Measurements from ENCODE around the gene DPT. TPM values are rescaled to one million over a fixed set of nuclear protein-coding genes. Genes with fewer than 3 reads are reported as not detected.

The DPT gene
- total RNA-seq, 3 donors from 2014 or later = not detected

GRCh38 chr1:168755800-168756418, 26.9 kb upstream of the DPT start:
- no peaks in the 10 kb centered on the region for H3K9me3 Mint-ChIP-seq
- H3K4me3 Mint-ChIP-seq = no peak overlapping the region
- DNase-seq (no peak), ATAC-seq (no peak)
- H3K4me1 Mint-ChIP-seq (ENCODE audit: low read depth) = peaks cover 2% of the 10 kb centered on the region
- peaks cover 23% of the 10 kb centered on the region for H3K27me3 Mint-ChIP-seq (ENCODE audit: low read depth)
- H3K36me3 Mint-ChIP-seq (ENCODE audit: insufficient read depth) = no peaks in the 10 kb centered on the region

DNA sequence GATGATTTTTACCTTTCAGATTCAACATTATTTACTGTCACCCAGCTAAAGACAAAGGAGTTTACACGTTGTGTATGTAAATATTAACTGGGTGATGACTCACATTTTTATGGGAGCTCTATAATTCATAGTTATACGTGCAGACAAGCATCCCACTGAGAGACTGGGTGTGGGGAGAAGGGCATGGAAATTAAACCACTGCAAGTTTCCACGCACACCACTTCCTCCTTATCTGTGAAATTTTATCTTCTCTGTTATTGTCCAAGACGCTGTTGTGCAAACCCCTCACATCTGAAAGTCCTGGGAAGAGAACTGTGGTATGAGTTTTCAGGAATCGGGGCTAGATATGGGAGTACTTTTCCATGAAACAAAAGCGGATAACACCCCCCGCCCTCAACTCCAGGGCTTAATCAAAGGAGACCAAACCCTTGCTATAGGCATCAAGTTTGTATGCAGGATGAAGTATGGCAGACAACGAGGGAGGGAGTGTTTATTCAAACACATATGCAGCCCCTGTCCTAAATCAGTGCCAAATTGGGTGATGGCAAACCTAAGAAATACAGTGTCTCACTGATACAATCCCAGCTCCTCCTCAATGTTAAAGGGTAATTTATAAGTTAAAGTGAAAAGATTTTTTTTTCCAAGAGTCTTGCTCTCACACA, 23.3 kb upstream of the DPT start:
- Mint-ChIP-seq H3K4me3 (no peak overlapping the region), H3K4me1 (ENCODE audit: low read depth) (peaks cover 2% of the 10 kb centered on the region), H3K36me3 (ENCODE audit: insufficient read depth) (no peaks in the 10 kb centered on the region), H3K27me3 (ENCODE audit: low read depth) (peaks cover 23% of the 10 kb centered on the region), H3K9me3 (no peaks in the 10 kb centered on the region)
- ATAC-seq (no peak), DNase-seq (no peak)

- peaks cover 23% of the 10 kb centered on the region for H3K27me3 Mint-ChIP-seq (ENCODE audit: low read depth)
- ATAC-seq (no peak), DNase-seq (no peak)
- no peak overlapping the region for H3K4me3 Mint-ChIP-seq
- no peaks in the 10 kb centered on the region for H3K9me3 Mint-ChIP-seq
- H3K36me3 Mint-ChIP-seq (ENCODE audit: insufficient read depth) = no peaks in the 10 kb centered on the region
- peaks cover 2% of the 10 kb centered on the region for H3K4me1 Mint-ChIP-seq (ENCODE audit: low read depth)
Observed at GRCh38 chr1:168751195-168751650, 22.2 kb upstream of the DPT start.

DNA sequence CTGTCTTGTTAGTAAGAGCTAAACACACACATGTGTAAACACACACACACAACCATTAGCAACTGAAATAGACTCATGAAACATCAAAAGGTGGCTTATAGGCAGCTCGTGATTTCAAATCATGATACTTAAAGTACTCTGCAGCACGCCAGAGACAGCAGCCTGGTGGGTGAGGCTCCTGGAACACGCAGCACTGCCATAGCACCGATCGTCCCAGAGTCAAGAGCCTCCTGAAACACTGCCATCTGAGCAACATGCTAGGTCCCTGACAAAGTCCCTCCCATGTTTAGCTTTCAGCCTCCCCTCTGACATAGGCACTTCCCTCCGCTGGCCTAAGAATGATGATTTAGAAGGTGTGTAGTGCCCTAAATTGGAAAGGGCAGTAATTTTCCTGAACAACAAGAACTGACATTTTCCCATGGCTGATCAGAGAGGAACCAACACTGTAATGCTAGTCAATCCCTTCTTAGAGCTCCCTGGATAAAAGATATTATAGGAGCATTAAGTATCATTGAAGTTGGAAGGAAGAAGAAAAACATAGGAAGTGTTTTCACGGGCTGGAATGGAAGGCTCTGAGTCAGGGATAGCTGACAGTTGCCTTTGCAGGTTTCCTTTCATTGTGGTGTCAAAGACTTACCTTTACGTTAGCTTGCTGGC, 14.1 kb upstream of the DPT start:
- ATAC-seq = no peak
- no peaks in the 10 kb centered on the region for H3K9me3 Mint-ChIP-seq
- H3K36me3 Mint-ChIP-seq (ENCODE audit: insufficient read depth) = no peaks in the 10 kb centered on the region

DNA sequence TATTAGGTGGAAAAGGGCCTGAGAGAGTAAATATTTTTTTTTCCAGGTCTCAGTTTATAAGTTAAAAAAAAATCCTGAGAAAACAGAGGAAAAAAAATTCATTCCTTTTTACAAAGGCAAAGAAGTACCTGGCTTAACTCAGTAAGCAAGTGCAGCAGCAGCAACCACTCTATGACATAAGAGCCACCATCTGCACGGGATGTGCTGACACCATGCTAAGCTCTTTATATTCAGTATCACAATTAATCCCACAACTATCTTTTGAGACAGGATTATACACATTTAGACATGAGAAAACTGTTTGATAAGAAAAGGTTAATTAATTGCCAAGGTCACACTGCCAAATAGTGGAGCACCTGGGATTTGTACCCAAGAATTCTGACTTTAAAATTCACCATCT, 13.4 kb upstream of the DPT start:
- Mint-ChIP-seq H3K27me3 (ENCODE audit: low read depth) (peaks cover 3% of the 10 kb centered on the region), H3K36me3 (ENCODE audit: insufficient read depth) (no peaks in the 10 kb centered on the region), H3K9me3 (no peaks in the 10 kb centered on the region), H3K4me3 (no peak overlapping the region), H3K4me1 (ENCODE audit: low read depth) (no peaks in the 10 kb centered on the region)
- ATAC-seq = no peak
- DNase-seq = no peak

More for the DNA sequence above, 14.1 kb upstream of the DPT start:
- no peak overlapping the region for H3K4me3 Mint-ChIP-seq
- H3K27me3 Mint-ChIP-seq (ENCODE audit: low read depth) = peaks cover 3% of the 10 kb centered on the region
- no peak for DNase-seq
- no peaks in the 10 kb centered on the region for H3K4me1 Mint-ChIP-seq (ENCODE audit: low read depth)

DNA sequence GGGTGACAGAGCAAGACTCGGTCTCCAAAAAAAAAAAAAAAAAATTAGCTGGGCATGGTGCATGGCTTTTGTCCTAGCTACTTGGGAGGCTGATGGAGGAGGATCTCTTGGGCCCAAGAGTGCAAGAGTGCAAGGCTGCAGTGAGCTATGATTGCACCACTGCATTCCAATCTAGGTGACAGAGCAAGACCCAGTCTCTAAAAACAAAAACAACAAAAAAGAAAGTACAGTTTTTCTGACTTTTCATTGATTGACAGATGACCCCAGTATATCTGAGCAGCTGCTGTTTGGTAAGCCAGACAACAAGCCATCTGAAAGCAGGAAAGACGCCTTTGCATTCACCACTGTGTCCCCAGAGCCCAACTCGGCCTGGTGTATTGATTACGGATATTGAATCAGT, 10.9 kb upstream of the DPT start:
- H3K36me3 Mint-ChIP-seq (ENCODE audit: insufficient read depth) = no peaks in the 10 kb centered on the region

GRCh38 chr1:168736520-168736919, 7.5 kb upstream of the DPT start:
- H3K4me1 Mint-ChIP-seq (ENCODE audit: low read depth) = no peaks in the 10 kb centered on the region
- ATAC-seq = no peak
- no peaks in the 10 kb centered on the region for H3K9me3 Mint-ChIP-seq
- peaks cover 5% of the 10 kb centered on the region for H3K27me3 Mint-ChIP-seq (ENCODE audit: low read depth)
- H3K4me3 Mint-ChIP-seq = no peak overlapping the region
- H3K36me3 Mint-ChIP-seq (ENCODE audit: insufficient read depth) = no peaks in the 10 kb centered on the region
- no peak for DNase-seq

More for the DNA sequence above, 10.9 kb upstream of the DPT start:
- Mint-ChIP-seq H3K27me3 (ENCODE audit: low read depth) (peaks cover 3% of the 10 kb centered on the region), H3K4me3 (no peak overlapping the region), H3K9me3 (no peaks in the 10 kb centered on the region), H3K4me1 (ENCODE audit: low read depth) (no peaks in the 10 kb centered on the region)
- ATAC-seq = no peak
- DNase-seq = no peak

GRCh38 chr1:168735974-168736373, 7.0 kb upstream of the DPT start:
- Mint-ChIP-seq H3K4me1 (ENCODE audit: low read depth) (no peaks in the 10 kb centered on the region), H3K27me3 (ENCODE audit: low read depth) (peaks cover 5% of the 10 kb centered on the region), H3K9me3 (no peaks in the 10 kb centered on the region), H3K36me3 (ENCODE audit: insufficient read depth) (no peaks in the 10 kb centered on the region), H3K4me3 (no peak overlapping the region)
- DNase-seq = no peak
- no peak for ATAC-seq

DNA sequence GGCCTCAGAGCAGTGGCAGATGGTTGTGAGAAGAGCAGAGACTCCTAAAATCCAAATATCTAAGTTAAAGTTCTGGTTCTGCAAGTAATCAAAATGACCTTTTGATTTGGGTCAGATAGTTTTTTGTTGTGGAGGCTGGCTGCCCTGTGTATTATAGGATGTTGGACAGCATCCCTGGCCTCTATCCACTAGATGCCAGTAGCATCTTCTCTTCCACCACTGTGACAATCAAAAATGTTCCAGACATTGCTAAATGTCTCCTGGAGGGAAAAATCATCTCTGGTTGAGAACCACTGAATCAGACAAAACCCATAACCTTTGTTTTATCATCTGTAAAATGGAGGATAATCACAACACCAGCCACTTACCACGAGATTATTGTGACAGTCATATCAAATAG, 5.9 kb upstream of the DPT start:
- ATAC-seq = no peak
- no peak for DNase-seq
- H3K4me1 Mint-ChIP-seq (ENCODE audit: low read depth) = no peaks in the 10 kb centered on the region
- H3K9me3 Mint-ChIP-seq = no peaks in the 10 kb centered on the region
- H3K36me3 Mint-ChIP-seq (ENCODE audit: insufficient read depth) = no peaks in the 10 kb centered on the region
- H3K27me3 Mint-ChIP-seq (ENCODE audit: low read depth) = peaks cover 5% of the 10 kb centered on the region
- H3K4me3 Mint-ChIP-seq = no peak overlapping the region

DNA sequence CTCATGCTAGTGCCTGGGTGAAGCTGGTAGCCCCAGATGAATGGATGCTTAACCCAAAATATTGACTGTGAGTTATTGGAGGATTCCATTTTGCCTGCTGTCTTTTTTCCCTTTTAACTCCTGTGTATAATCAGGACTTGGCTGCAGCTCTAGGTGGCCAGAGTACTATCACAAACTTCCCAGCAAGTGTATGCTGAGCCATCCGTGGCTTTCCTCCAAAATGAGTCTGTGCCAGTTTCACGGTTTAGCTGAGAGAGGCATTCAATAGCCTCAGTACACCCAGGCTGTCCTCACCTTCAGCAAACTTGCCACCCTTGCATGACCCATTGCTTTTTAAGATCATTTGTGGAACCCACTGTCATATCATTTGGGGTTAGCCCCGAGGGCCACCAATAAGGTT, 5.3 kb upstream of the DPT start:
- H3K9me3 Mint-ChIP-seq = no peaks in the 10 kb centered on the region
- DNase-seq = no peak
- no peaks in the 10 kb centered on the region for H3K4me1 Mint-ChIP-seq (ENCODE audit: low read depth)
- no peak for ATAC-seq
- H3K4me3 Mint-ChIP-seq = no peak overlapping the region
- no peaks in the 10 kb centered on the region for H3K36me3 Mint-ChIP-seq (ENCODE audit: insufficient read depth)
- H3K27me3 Mint-ChIP-seq (ENCODE audit: low read depth) = peaks cover 5% of the 10 kb centered on the region

DNA sequence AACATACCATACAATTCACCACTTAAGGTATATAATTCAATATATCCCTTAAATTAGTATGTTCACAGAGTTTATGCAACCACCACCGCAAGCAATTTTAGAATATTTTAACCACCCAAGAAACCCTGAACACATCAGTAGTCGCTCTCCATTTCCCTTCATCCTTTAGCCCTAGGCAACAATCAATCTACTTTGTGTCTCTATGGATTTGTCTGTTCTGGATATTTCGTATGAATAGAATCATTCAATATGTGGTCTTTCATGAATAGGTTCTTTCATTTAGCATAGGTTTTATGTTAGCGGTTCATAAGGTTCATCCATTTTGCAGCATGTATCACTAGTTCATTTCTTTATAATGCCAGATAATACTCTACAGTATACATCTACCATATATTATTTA, 4.2 kb upstream of the DPT start:
- H3K27me3 Mint-ChIP-seq (ENCODE audit: low read depth) = peaks cover 5% of the 10 kb centered on the region
- no peaks in the 10 kb centered on the region for H3K36me3 Mint-ChIP-seq (ENCODE audit: insufficient read depth)
- H3K4me1 Mint-ChIP-seq (ENCODE audit: low read depth) = no peaks in the 10 kb centered on the region
- H3K4me3 Mint-ChIP-seq = no peak overlapping the region
- H3K9me3 Mint-ChIP-seq = no peaks in the 10 kb centered on the region
- no peak for DNase-seq
- ATAC-seq = no peak

DNA sequence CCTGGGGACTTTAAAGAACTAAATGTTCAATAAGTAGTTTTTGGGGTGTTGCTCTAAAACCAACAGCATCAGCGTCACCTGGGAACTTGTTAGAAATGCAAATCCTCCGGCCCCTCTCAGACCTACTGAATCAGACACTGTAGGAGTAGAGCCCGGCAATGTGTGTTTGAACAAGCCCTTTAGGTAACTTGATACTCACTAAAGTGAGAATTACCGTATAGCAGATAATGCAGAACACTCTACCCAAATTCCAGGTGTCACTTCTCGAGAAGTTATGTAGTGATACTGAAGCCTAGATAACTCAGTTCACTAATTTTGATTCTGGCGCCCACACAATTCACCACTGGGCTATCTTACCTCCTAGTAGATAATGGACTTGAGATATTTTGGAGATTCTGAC, 3.7 kb upstream of the DPT start:
- peaks cover 5% of the 10 kb centered on the region for H3K4me1 Mint-ChIP-seq (ENCODE audit: low read depth)
- no peak overlapping the region for H3K4me3 Mint-ChIP-seq
- peaks cover 5% of the 10 kb centered on the region for H3K27me3 Mint-ChIP-seq (ENCODE audit: low read depth)
- H3K36me3 Mint-ChIP-seq (ENCODE audit: insufficient read depth) = no peaks in the 10 kb centered on the region
- ATAC-seq (no peak), DNase-seq (no peak)
- H3K9me3 Mint-ChIP-seq = no peaks in the 10 kb centered on the region

GRCh38 chr1:168731244-168731953, 2.4 kb upstream of the DPT start:
- Mint-ChIP-seq H3K9me3 (no peaks in the 10 kb centered on the region), H3K27me3 (ENCODE audit: low read depth) (peaks cover 5% of the 10 kb centered on the region), H3K4me3 (no peak overlapping the region), H3K36me3 (ENCODE audit: insufficient read depth) (no peaks in the 10 kb centered on the region), H3K4me1 (ENCODE audit: low read depth) (peaks cover 5% of the 10 kb centered on the region)
- no peak for DNase-seq
- ATAC-seq = no peak

- Mint-ChIP-seq H3K4me3 (no peak overlapping the region), H3K27me3 (ENCODE audit: low read depth) (peaks cover 4% of the 10 kb centered on the region), H3K9me3 (no peaks in the 10 kb centered on the region), H3K4me1 (ENCODE audit: low read depth) (peaks cover 5% of the 10 kb centered on the region), H3K36me3 (ENCODE audit: insufficient read depth) (no peaks in the 10 kb centered on the region)
- DNase-seq (no peak), ATAC-seq (no peak)
Observed at GRCh38 chr1:168729405-168729802, 398 bp upstream of the DPT start.

Measured in activated T-cell treated with anti-CD3 and anti-CD28 coated beads, Interleukin-2, amount 50 U/mL, for 4 hours (primary cell).